ENCODE results near the gene NPHP1.
"Not testable (repeated sequence)": the region's sequence is repeated elsewhere in the genome, so short reads cannot be mapped to it uniquely, and the experiment has no call there.

NPHP1 gene

GRCh38 chr2:110204408-110205385 lies at the start of gene NPHP1:
TSS of gene NPHP1 (minus strand) at chr2:110205013. CDS start at chr2:110204968, 45 bp downstream.
- peak; percentile 30 to 91 (median 78) for DNase-seq

DNA sequence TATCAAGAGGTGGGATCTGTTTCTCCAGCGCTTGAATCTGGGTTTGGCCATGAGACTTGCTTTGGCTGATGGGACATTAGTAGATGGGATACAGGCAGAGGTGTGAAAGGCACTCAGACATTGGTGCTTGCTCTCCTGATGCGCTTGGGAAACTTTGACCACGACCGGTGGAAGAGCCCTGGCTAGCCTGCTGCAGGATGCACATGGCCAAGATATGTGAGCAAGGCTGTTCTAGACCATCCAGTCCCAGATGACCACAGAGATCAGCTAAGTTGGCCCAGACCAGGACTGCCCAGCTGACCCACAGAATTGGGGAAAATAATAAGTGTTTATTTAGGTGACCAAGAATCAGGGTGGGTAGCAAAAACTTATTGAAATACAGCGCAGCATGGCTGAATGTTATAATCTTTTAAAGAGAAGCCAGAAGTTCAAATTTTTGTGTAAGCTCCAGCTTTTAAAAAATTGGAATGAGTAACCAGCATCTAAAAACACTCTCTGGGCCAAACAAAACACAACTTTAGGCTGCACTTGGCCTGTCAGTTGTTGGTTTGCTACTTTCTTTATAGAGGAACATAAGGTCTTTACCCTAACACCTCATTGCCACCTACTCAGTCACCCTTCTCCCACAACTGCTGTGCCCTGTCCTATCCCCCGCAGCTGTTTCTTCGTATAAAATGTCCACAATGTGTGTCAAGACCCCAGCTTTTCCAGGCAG lies 43.4 kb upstream of the NPHP1 start:
- not testable (repeated sequence) for DNase-seq

GRCh38 chr2:110245488-110246435 lies 40.9 kb upstream of the NPHP1 start:
- not testable (repeated sequence) for DNase-seq

GRCh38 chr2:110243283-110243682 lies 38.5 kb upstream of the NPHP1 start:
- DNase-seq: not testable (repeated sequence)

GRCh38 chr2:110234514-110234913 lies 29.7 kb upstream of the NPHP1 start:
- not testable (repeated sequence) for DNase-seq

- not testable (repeated sequence) for DNase-seq
These were observed 25.1 kb upstream of the NPHP1 start for GRCh38 chr2:110229886-110230285.

DNA sequence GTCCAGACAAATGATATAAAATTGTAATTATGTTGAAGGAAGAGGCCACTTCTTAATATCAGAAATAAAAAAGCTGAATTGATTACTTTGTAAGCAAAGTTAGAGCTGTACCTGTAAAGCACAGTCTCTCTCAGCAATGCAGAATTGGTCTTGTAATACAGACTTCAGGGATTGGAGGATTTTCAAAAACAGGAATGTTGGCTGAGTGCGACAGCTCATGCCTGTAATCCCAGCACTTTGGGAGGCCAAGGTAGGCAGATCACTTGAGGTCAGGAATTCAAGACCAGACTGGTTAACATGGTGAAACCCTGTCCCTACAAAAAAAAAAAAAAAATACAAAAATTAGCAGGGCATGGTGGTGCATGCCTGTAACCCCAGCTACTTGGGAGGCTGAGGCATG lies 17.8 kb upstream of the NPHP1 start:
- not testable (repeated sequence) for DNase-seq

DNA sequence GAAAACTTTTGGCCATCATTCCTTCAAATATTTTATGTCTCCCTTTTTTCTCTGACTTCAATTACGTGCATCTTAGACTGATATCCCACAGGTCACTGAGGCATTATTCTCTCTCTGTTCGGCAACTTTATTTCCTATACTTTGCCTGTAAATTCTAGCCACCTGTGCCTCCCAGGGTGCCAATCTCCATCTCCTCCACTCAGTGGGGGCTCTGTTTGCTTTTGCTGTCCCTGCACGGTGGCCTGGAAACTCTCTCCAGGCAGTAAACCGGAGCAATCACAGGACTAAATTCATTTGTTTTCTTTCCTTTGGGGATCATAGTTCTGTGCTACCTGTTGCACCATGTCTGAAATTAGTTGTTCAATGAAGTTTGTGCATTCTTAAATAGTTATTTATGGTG lies 17.1 kb upstream of the NPHP1 start:
- DNase-seq: no peak

- DNase-seq: no peak
These were observed 15.4 kb upstream of the NPHP1 start for GRCh38 chr2:110220190-110220564.

DNA sequence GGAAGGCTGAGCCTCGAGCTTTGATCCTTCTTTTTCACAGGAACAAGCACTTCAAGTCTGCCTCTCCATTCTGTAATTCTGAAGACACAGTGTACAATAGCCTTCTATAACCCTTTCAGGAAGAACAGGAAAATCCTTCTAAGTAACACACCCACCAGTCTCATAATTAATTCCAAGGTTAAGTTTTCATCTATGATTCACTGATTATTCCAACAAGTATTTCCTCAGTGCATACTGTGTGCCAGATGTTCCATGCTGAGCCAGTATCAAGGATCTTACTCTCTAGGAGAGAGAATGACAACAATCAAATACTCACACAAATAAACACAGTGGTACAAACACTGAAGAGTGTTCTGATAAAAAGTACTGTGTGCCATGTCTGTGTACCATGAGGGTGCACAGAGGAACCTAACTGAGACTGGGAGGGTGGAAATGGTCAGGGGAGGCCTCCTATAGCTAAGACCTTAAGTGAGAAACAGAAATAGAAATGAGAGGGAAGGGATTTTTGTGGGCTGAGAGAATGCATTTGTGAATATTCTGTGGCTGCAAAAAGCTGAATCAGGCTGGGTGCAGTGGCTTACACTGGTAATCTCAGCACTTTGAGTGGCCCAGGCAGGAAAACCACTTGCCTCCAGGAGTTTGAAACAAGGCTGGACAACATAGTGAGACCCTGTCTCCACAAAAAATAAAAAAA lies 14.8 kb upstream of the NPHP1 start:
- no peak for DNase-seq

- DNase-seq: not testable (repeated sequence)
These were observed 14.1 kb upstream of the NPHP1 start for GRCh38 chr2:110218889-110219288.

DNA sequence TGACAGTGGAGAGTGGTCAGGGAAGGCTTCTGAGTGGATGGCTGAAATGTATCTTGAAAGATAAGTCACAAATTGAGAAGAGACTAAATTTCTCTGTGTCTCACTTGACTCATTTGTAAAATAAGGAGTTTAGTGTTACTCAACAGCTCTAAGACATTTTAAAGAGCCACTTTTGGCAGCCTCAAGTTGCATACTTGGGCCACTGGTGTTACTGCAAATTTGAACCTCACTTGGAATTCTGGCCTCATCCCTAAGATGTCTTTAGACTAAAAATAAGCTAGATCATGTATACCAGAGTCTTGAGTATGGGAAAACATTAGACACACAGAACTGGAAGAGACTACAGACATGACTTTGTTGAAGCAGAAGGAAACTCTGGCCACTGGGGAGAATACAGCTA lies 12.0 kb upstream of the NPHP1 start:
- no peak for DNase-seq

DNA sequence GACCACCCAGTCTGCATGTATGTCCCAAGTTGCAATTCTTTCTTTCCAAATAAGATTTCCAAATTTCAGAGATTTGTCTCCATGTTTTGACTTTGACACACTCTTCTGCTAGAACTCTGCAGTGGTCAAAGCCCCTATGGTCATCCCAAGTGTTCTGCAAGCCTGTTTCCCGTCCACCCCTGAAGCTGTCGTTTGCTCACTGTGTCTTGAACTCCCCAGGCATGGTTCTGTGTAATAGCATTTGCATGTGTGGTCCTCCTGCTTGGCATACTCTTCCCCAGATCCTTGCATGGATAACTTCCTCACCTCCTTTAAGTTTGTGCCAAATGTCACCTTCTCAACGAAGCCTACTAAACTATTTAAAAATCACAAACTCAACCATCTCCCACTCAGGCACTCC lies 11.4 kb upstream of the NPHP1 start:
- no peak for DNase-seq

DNA sequence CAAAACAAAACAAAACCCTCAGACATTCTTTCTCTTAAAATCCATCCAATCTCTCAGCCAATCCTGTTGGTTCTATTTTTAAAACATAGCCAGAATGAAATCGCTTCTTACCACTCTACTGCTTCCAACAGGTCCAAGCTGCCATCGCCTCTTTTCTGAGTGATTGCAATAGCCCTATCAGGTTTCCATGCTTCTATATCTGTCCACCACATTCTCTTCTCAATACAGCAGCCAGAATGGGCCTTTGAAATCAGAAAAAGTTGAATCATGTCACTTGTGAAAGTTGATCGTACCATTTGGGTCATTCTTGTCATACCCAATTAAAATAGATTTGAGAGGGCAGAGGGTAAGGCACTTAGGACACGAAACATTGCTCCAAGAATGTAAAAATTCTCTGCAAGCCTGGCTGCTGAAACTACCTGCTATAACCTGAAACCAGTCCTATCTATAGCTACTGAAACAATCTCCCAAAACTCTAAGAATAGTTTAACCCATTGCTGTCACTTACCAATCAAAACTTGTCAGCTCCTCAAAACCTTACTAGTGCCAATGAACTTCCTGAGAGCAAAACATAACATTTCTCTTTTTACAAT lies 10.8 kb upstream of the NPHP1 start:
- no peak for DNase-seq

GRCh38 chr2:110215091-110215490 lies 10.3 kb upstream of the NPHP1 start:
- no peak for DNase-seq

- DNase-seq: not testable (repeated sequence)
These were observed 8.7 kb upstream of the NPHP1 start for GRCh38 chr2:110213522-110213921.

DNA sequence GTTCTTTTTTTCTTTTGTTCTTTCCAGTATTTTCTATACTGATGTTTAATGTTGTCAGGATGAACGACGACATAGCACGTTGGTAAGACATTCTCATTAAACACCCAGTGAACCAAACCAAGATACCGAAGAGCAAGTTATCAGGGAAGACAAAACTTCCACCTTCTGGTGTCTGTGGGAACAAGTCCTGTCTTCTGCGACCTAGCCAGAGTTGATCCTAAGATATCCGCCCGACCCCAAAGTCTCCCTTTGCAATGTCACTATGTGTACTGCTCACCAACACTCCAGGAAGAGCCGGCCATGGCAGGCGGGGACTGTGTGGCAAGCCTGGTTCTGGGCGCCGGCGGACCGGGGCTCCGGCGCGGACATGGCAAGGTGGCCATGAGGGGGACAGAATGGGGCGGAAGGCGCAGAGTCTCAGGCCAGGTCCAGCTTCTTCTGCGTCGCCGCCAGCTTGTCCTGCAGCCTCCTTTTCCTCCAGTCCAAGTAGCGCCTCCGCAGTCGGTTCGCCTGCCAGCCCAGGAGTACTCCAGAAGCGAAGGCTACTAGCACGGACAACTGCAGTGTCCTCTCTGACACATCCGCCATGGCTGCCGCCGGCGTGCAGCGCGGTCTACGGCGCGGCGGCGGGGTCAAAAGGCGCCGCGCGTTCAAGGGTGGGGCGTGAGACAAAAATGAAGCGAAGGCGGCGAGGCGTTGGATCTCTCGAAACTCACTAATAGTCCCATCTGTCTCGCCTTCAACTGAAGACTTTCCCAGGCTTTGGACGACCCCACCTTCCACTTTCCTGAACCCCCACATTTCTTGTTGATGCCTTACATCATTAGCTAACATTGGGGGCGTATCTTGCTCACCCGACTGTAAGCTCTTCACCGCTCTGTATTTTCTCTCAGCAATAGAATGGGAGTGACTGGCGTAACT lies 7.4 kb upstream of the NPHP1 start, which contains the start of gene MTLN:
Gene MTLN (minus strand): TSS at position 610 of the 921 bp plus-strand sequence. CDS start 22 bp downstream, at position 588.
- peak; percentile 8 to 82 (median 62) for DNase-seq

GRCh38 chr2:110205660-110206455 lies 1.0 kb upstream of the NPHP1 start:
- no peak for DNase-seq

DNA sequence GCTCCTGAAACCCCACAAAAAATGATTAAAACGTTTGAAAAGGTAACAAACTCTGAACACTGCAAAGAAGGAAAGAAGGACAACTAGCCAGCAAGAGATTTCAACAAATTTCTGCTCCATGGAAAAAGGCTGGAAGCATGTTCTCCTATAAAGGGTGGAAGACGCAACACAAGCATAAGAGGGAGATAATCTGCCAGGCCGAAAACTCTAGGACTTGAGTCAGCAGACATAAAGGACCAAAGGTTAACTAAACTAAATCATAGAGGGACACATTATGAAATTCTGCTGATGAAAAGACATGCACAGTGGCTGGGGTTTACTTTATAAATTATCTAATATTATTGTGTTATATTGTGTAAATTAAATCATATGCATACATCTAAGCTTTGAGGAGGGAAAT lies 6.8 kb downstream of the NPHP1 start:
- DNase-seq: no peak

Data from C1 segment of cervical spinal cord (tissue), 14 donors.